Muscle of leg (tissue), 11 donors: Measurements from ENCODE around the gene SPIB. TPM values are rescaled to one million over a fixed set of nuclear protein-coding genes. Genes with fewer than 3 reads are reported as not detected.

Source experiments
- DNase-seq: peaks from one replicate; pipeline ENCODE4 v3.0.0; 2013
- H3K27ac ChIP-seq: one replicate; pipeline ENCODE4 v1.5.1; 2013; ENCODE audit warnings: mild to moderate bottlenecking, low read length, control low read depth
- H3K27me3 ChIP-seq: one replicate; pipeline ENCODE4 v1.6.1; 2013; ENCODE audit warnings: low read length; ENCODE audit not compliant: control insufficient read depth, insufficient read depth
- H3K36me3 ChIP-seq: one replicate; pipeline ENCODE4 v1.6.1; 2013; ENCODE audit warnings: low read length; ENCODE audit not compliant: control insufficient read depth, insufficient read depth
- H3K4me1 ChIP-seq: one replicate; pipeline ENCODE4 v1.6.1; 2013; ENCODE audit warnings: low read length; ENCODE audit not compliant: control insufficient read depth, insufficient read depth
- H3K4me3 ChIP-seq: one replicate; pipeline ENCODE4 v1.5.1; 2013; ENCODE audit warnings: low read length, control low read depth
- H3K9me3 ChIP-seq: replicated peaks from 2 replicates; pipeline ENCODE4 v1.6.1; 2013; ENCODE audit warnings: low read depth, low read length; ENCODE audit not compliant: control insufficient read depth
- WGBS: methylation state at CpG from one replicate; pipeline ENCODE4 v1.1.5; 2013; ENCODE audit warnings: missing lambda C conversion rate; ENCODE audit not compliant: insufficient coverage; 5-methylcytosine and 5-hydroxymethylcytosine counted together
- polyA plus RNA-seq, 8 donors: library from polyadenylated mRNA; unstranded; fragments of 120-200 nt; gene quantifications; one replicate each; pipeline versions ENCODE4 v1.2.1 to v1.2.3, GENCODE V29; 2013; ENCODE audit warnings: inconsistent platforms in 1 of 8, low replicate concordance in 1 of 8; ENCODE audit not compliant: insufficient read length in 8 of 8, insufficient read depth in 1 of 8
- total RNA-seq: library from RNA; stranded (reverse); fragments of 120-200 nt; gene quantifications from one replicate; pipeline ENCODE4 v1.2.4, GENCODE V29; 2013

Gene SPIB
- total and polyA plus RNA-seq, 9 donors, result 0.04 to 0.96 (median 0.50) TPM

DNA sequence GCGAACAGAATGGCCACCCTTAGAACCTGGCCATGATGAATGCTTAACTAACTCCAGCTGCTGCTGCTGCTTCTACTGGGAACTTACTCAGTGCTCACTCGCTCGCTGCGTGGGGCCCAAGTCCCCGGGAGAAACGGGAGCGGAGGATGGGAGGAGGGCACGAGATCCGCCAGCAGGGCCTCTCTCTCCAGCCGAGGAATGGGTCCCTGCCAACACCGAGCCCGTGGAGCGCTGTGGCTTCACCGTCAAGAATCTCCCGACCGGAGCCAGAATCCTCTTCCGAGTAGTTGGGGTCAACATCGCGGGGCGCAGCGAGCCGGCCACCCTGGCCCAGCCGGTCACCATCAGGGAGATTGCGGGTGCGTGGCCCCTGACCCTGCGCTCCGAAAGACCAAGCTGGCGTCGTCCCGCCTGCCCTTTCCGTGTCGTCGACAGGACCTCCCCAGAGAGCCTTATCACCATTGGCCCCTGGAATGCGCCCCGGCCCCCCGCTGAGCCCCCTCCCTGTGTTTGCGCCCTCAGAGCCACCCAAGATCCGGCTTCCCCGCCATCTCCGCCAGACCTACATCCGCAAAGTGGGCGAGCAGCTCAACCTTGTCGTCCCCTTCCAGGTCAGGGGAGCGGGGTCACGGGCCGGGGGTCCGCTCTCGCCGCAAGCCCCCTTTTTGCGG lies 39.8 kb downstream of the SPIB start:
- Histone ChIP-seq H3K9me3 (no peaks in the 10 kb centered on the region), H3K4me3 (no peak overlapping the region), H3K27me3 (peaks cover 21% of the 10 kb centered on the region), H3K4me1 (peaks cover 5% of the 10 kb centered on the region), H3K36me3 (no peaks in the 10 kb centered on the region), H3K27ac (no peak overlapping the region)
- whole genome bisulfite sequencing, result 23% methylated on average over 45 of the region's 50 CpGs
- no peak for DNase-seq

- DNase-seq, result no peak
- Histone ChIP-seq H3K9me3 (no peaks in the 10 kb centered on the region), H3K4me3 (no peak overlapping the region), H3K36me3 (no peaks in the 10 kb centered on the region), H3K27ac (no peak overlapping the region), H3K27me3 (peaks cover 21% of the 10 kb centered on the region), H3K4me1 (peaks cover 5% of the 10 kb centered on the region)
- WGBS, result 49% methylated on average over 32 of the region's 32 CpGs
These were observed 40.3 kb downstream of the SPIB start for GRCh38 chr19:50459067-50459456.

- no peak overlapping the region for H3K27ac ChIP-seq
- H3K4me1 ChIP-seq, result peaks cover 5% of the 10 kb centered on the region
- no peaks in the 10 kb centered on the region for H3K36me3 ChIP-seq
- H3K4me3 ChIP-seq, result no peak overlapping the region
- H3K9me3 ChIP-seq, result no peaks in the 10 kb centered on the region
- H3K27me3 ChIP-seq, result peaks cover 21% of the 10 kb centered on the region
- WGBS, result no CpG with 5 or more reads among the region's 1 CpG
- DNase-seq, result no peak
These were observed 40.9 kb downstream of the SPIB start for GRCh38 chr19:50459638-50460037.

- no peak for DNase-seq
- Histone ChIP-seq H3K36me3 (no peaks in the 10 kb centered on the region), H3K4me3 (no peak overlapping the region), H3K27ac (no peak overlapping the region), H3K9me3 (no peaks in the 10 kb centered on the region), H3K27me3 (peaks cover 19% of the 10 kb centered on the region), H3K4me1 (peaks cover 6% of the 10 kb centered on the region)
- 35% methylated on average over 13 of the region's 13 CpGs for WGBS
These were observed 41.5 kb downstream of the SPIB start for GRCh38 chr19:50460161-50460765.

- Histone ChIP-seq H3K27ac (no peak overlapping the region), H3K27me3 (peaks cover 19% of the 10 kb centered on the region), H3K9me3 (no peaks in the 10 kb centered on the region), H3K36me3 (no peaks in the 10 kb centered on the region), H3K4me1 (peaks cover 16% of the 10 kb centered on the region), H3K4me3 (no peak overlapping the region)
- DNase-seq, result peak; percentile 74
- 26% methylated on average over 24 of the region's 28 CpGs for WGBS
These were observed 42.5 kb downstream of the SPIB start for GRCh38 chr19:50461066-50461875.

- no peak for DNase-seq
- no peak overlapping the region for H3K27ac ChIP-seq
- no peak overlapping the region for H3K4me3 ChIP-seq
- H3K36me3 ChIP-seq, result no peaks in the 10 kb centered on the region
- peaks cover 11% of the 10 kb centered on the region for H3K27me3 ChIP-seq
- 56% methylated on average over 4 of the region's 7 CpGs for WGBS
- H3K4me1 ChIP-seq, result peaks cover 30% of the 10 kb centered on the region
- no peaks in the 10 kb centered on the region for H3K9me3 ChIP-seq
These were observed 44.2 kb downstream of the SPIB start for GRCh38 chr19:50462970-50463369.

DNA sequence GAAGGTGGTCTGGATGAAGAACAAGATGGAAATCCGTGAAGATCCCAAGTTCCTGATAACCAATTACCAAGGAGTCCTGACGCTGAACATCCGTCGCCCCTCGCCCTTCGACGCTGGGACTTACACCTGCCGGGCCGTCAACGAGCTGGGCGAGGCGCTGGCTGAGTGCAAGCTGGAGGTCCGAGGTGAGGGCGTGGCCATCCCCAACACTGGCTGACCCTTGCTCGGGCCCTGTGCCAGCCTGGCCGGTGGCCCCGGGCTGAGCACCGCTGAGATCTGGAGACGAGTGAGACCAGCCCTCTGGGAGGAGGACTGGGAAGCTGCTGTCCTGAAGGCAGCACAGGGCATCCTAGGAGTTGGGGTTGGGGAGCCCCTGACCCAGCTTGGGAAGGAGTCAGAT lies 45.6 kb downstream of the SPIB start:
- 84% methylated on average over 19 of the region's 19 CpGs for WGBS
- Histone ChIP-seq H3K4me1 (peaks cover 25% of the 10 kb centered on the region), H3K36me3 (no peaks in the 10 kb centered on the region), H3K4me3 (no peak overlapping the region), H3K9me3 (no peaks in the 10 kb centered on the region), H3K27ac (no peak overlapping the region), H3K27me3 (peaks cover 4% of the 10 kb centered on the region)
- no peak for DNase-seq

DNA sequence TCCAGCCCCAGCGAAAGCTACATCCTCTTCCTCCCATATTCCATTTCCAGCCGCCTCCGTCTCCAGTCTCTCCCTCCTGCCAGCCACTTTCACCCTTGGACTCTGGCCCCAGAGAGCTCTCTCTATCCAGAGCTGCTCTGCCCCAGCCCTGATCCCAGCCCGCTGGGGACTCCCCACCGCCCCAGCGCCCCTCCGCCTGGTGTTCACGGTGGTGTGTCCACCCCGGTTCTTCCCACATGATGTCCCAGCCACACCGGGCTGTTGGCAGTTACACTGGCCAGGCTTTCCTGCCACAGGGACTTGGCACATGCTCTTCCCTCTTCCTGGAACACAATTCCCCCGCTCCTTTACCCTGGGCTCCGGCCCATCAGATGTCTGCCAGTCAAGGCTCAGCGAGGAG lies 46.3 kb downstream of the SPIB start:
- H3K27me3 ChIP-seq, result peaks cover 4% of the 10 kb centered on the region
- 88% methylated on average over 13 of the region's 13 CpGs for WGBS
- no peak overlapping the region for H3K27ac ChIP-seq

DNA sequence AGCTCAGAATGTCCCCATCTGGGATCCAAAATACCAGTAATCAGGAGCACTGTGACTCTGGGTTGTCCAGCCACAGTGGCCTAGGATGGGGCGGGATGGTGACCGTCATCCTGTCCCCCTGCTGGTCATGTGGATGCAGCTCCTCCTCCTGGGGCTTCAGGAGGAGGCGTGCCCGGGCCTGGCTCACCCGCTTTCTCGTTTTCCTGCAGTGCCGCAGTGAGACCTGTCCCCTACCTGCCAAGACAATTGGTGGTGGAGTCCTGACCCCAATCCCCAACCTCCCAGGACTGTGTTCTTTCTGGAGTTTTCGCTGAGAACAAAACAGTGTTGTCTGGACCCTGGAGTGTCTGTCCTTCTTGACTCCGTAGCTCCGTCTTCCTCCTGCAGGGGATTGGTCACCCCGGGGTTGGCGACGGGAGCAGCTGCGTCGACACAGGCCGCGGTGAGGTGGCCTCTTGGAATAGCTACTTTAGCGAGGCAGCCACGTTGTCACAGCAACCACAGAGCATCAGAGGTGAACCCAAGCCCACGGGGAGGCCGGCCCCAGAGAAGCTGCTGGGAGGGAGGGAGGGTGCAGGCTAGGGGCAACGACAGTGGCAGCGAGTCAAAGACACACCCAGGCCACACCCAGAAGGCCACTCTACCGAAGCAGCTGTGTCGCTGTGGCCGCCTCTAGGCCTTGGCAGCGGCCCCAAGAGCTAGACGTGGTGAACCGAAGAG lies 47.4 kb downstream of the SPIB start:
- Histone ChIP-seq H3K9me3 (no peaks in the 10 kb centered on the region), H3K36me3 (no peaks in the 10 kb centered on the region), H3K4me3 (no peak overlapping the region), H3K27ac (peak overlapping the region; percentile 88), H3K4me1 (peaks cover 25% of the 10 kb centered on the region), H3K27me3 (no peaks in the 10 kb centered on the region)
- peak; percentile 90 for DNase-seq
- WGBS, result 19% methylated on average over 23 of the region's 29 CpGs

More for the DNA sequence above, 46.3 kb downstream of the SPIB start:
- H3K36me3 ChIP-seq, result no peaks in the 10 kb centered on the region
- no peaks in the 10 kb centered on the region for H3K9me3 ChIP-seq
- DNase-seq, result no peak
- H3K4me3 ChIP-seq, result no peak overlapping the region
- H3K4me1 ChIP-seq, result peaks cover 25% of the 10 kb centered on the region

GRCh38 chr19:50466706-50467039 lies 47.9 kb downstream of the SPIB start:
- peak overlapping the region; percentile 88 for H3K27ac ChIP-seq
- no peak overlapping the region for H3K4me3 ChIP-seq
- 78% methylated on average over 1 of the region's 11 CpGs for WGBS
- no peaks in the 10 kb centered on the region for H3K9me3 ChIP-seq
- peaks cover 25% of the 10 kb centered on the region for H3K4me1 ChIP-seq
- H3K27me3 ChIP-seq, result no peaks in the 10 kb centered on the region
- DNase-seq, result no peak
- no peaks in the 10 kb centered on the region for H3K36me3 ChIP-seq
